CD14-positive monocyte (primary cell): ENCODE data around the gene KIF17. TPM values are rescaled to one million over a fixed set of nuclear protein-coding genes. Genes with fewer than 3 reads are reported as not detected.

Experiments used
- DNase-seq, 3 donors: peaks; one replicate each; pipeline ENCODE4 v3.0.0-alpha.2; 2011 to 2022
- H2AFZ ChIP-seq: 2 replicates; pipeline ENCODE4 v1.6.0; 2012; ENCODE audit warnings: mild to moderate bottlenecking, low read depth, low read length, inconsistent platforms; ENCODE audit not compliant: insufficient read depth, poor library complexity, severe bottlenecking
- H3K27ac ChIP-seq, 2 donors: 1 replicate in 1 of 2; 2 replicates in 1 of 2; pipeline ENCODE4 v1.5.1; 2012 to 2013; ENCODE audit warnings: low read length in 2 of 2, control low read depth in 1 of 2, inconsistent platforms in 1 of 2, low read depth in 1 of 2, mild to moderate bottlenecking in 1 of 2
- H3K27me3 ChIP-seq, 2 donors: one replicate each; pipeline versions ENCODE4 v1.6.0 to v1.6.1; 2011 to 2013; ENCODE audit warnings: low read length in 2 of 2; ENCODE audit not compliant: control insufficient read depth in 2 of 2, insufficient read depth in 2 of 2
- H3K36me3 ChIP-seq, 2 donors: replicated peaks in 1 of 2; 1 replicate in 1 of 2; 2 replicates in 1 of 2; pipeline versions ENCODE4 v1.5.1 to v1.6.1; 2012 to 2013; ENCODE audit warnings: low read length in 2 of 2, control low read depth in 1 of 2, inconsistent platforms in 1 of 2, mild to moderate bottlenecking in 1 of 2; ENCODE audit not compliant: insufficient read depth in 2 of 2, control insufficient read depth in 1 of 2
- H3K4me1 ChIP-seq, 2 donors: 1 replicate in 1 of 2; 2 replicates in 1 of 2; pipeline versions ENCODE4 v1.5.1 to v1.6.1; 2012 to 2013; ENCODE audit warnings: low read length in 2 of 2, control low read depth in 1 of 2, inconsistent platforms in 1 of 2, mild to moderate bottlenecking in 1 of 2, moderate library complexity in 1 of 2; ENCODE audit not compliant: insufficient read depth in 2 of 2, control insufficient read depth in 1 of 2
- H3K4me2 ChIP-seq: replicated peaks from 2 replicates; pipeline ENCODE3; 2012; ENCODE audit warnings: low read length, moderate library complexity, mild to moderate bottlenecking; ENCODE audit not compliant: poor library complexity, severe bottlenecking; ENCODE audit errors: extremely low read depth
- H3K4me3 ChIP-seq, 3 experiments: fragments of 200-600 bp in 1 of 3; sonication (generic) in 1 of 3; replicated peaks in 1 of 3; 1 replicate in 2 of 3; 2 replicates in 1 of 3; pipeline ENCODE4 v1.5.1; 2011 to 2013; ENCODE audit warnings: low read length in 3 of 3, mild to moderate bottlenecking in 3 of 3, control low read depth in 2 of 3, low read depth in 2 of 3, inconsistent platforms in 1 of 3, moderate library complexity in 1 of 3
- H3K79me2 ChIP-seq: 2 replicates; pipeline ENCODE4 v1.6.0; 2012; ENCODE audit warnings: mild to moderate bottlenecking, control low read depth, inconsistent platforms, low read length, moderate library complexity; ENCODE audit not compliant: insufficient read depth
- H3K9ac ChIP-seq: 2 replicates; pipeline ENCODE4 v1.6.0; 2017; ENCODE audit warnings: low read length, mild to moderate bottlenecking; ENCODE audit not compliant: insufficient read depth, poor library complexity, severe bottlenecking
- H3K9me3 ChIP-seq, 2 donors: replicated peaks in 1 of 2; 1 replicate in 1 of 2; 2 replicates in 1 of 2; pipeline versions ENCODE4 v1.5.1 to v1.6.1; 2012 to 2013; ENCODE audit warnings: low read length in 2 of 2, control low read depth in 1 of 2; ENCODE audit not compliant: control insufficient read depth in 1 of 2, insufficient read depth in 1 of 2
- H4K20me1 ChIP-seq: 2 replicates; pipeline ENCODE4 v1.6.0; 2012; ENCODE audit warnings: mild to moderate bottlenecking, low read length, control low read depth, moderate library complexity; ENCODE audit not compliant: insufficient read depth
- H3K27ac Mint-ChIP-seq, 7 donors: one replicate each; pipeline ENCODE4 v1.8.0; 2020; ENCODE audit warnings: mild to moderate bottlenecking in 7 of 7, mixed read lengths in 7 of 7, moderate library complexity in 6 of 7, inconsistent platforms in 2 of 7
- H3K27me3 Mint-ChIP-seq, 3 donors: one replicate each; pipeline ENCODE4 v1.8.0; 2021 to 2022; ENCODE audit warnings: low read depth in 3 of 3, mild to moderate bottlenecking in 3 of 3, mixed read lengths in 3 of 3, moderate library complexity in 3 of 3, inconsistent platforms in 1 of 3
- H3K36me3 Mint-ChIP-seq, 2 donors: one replicate each; pipeline ENCODE4 v1.8.0; 2020; ENCODE audit warnings: mixed read lengths in 2 of 2, inconsistent platforms in 1 of 2, mild to moderate bottlenecking in 1 of 2
- H3K4me1 Mint-ChIP-seq: one replicate; pipeline ENCODE4 v1.8.0; 2020; ENCODE audit warnings: mild to moderate bottlenecking, mixed read lengths
- H3K4me3 Mint-ChIP-seq, 2 donors: one replicate each; pipeline ENCODE4 v1.8.0; 2020; ENCODE audit warnings: mild to moderate bottlenecking in 2 of 2, mixed read lengths in 2 of 2, moderate library complexity in 1 of 2
- H3K9me3 Mint-ChIP-seq, 7 donors: one replicate each; pipeline ENCODE4 v1.8.0; 2020 to 2022; ENCODE audit warnings: mixed read lengths in 7 of 7, mild to moderate bottlenecking in 6 of 7, moderate library complexity in 6 of 7, inconsistent platforms in 2 of 7
- CTCF ChIP-seq: fragments of 200-600 bp; IDR thresholded peaks from one replicate; pipeline ENCODE4 v1.8.0; 2022; ENCODE audit warnings: antibody characterized with exemption, mild to moderate bottlenecking
- WGBS: methylation state at CpG from one replicate; pipeline ENCODE4 v1.1.5; 2013; ENCODE audit warnings: missing lambda C conversion rate; ENCODE audit not compliant: insufficient coverage; 5-methylcytosine and 5-hydroxymethylcytosine counted together
- intact Hi-C, 2 donors: fragments of 100-400 bp; cut with micrococcal nuclease; formaldehyde crosslinking; loops; one replicate each; pipeline versions ENCODE4 v1.15.0 to v1.15.1; 2023
- polyA plus RNA-seq, 3 donors: library from polyadenylated mRNA; depleted of rRNA in 1 of 3; unstranded in 2 of 3; stranded (reverse) in 1 of 3; fragments of 300-500 nt in 2 of 3; fragments of >200 nt in 1 of 3; fragmentation: Illumina TruSeq in 2 of 3; gene quantifications; 1 replicate in 2 of 3; 2 replicates in 1 of 3; pipeline ENCODE4 v1.2.3, GENCODE V29; 2012 to 2021

Gene KIF17
- polyA plus RNA-seq, 3 donors, result 0.16 TPM; not detected in 2

DNA sequence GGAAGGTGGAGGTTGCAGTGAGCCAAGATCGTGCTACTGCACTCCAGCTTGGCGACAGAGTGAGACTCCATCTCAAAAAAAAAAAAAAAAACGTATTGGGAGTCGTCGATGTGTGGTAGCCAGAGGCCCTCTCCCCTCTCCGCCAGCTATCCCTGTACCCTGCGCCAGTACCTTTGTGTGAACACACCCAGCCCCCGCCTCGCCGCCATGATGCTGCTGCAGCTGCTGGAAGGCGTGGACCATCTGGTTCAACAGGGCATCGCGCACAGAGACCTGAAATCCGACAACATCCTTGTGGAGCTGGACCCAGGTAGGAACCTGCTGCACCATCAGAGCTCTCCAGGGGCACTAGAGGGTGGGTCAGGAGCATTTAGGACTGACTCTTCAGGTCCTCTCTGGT, 72.4 kb downstream of the KIF17 start:
- Mint-ChIP-seq H3K4me3 (no peak overlapping the region), H3K9me3 (no peaks in the 10 kb centered on the region), H3K27ac (peak overlapping the region in 1 of 7 donors; percentile 12), H3K27me3 (peaks cover 0 to 3% (median 0%) of the 10 kb centered on the region in 3 donors), H3K36me3 (peaks cover 74 to 84% of the 10 kb centered on the region in 2 donors), H3K4me1 (no peaks in the 10 kb centered on the region)
- Histone ChIP-seq H3K27me3 (no peaks in the 10 kb centered on the region), H3K79me2 (no peaks in the 10 kb centered on the region), H3K9me3 (no peaks in the 10 kb centered on the region), H3K27ac (no peak overlapping the region), H3K4me3 (no peak overlapping the region), H3K36me3 (peaks cover 66 to 87% of the 10 kb centered on the region in 2 donors), H3K4me1 (no peaks in the 10 kb centered on the region), H3K4me2 (no peak overlapping the region), H3K9ac (no peak overlapping the region), H4K20me1 (peaks cover 17% of the 10 kb centered on the region), H2AFZ (no peak overlapping the region)
- 98% methylated on average over 7 of the region's 14 CpGs for WGBS
- no peak for DNase-seq
- intact Hi-C loops, result no loop called here
- TF ChIP-seq CTCF, result no peak

DNA sequence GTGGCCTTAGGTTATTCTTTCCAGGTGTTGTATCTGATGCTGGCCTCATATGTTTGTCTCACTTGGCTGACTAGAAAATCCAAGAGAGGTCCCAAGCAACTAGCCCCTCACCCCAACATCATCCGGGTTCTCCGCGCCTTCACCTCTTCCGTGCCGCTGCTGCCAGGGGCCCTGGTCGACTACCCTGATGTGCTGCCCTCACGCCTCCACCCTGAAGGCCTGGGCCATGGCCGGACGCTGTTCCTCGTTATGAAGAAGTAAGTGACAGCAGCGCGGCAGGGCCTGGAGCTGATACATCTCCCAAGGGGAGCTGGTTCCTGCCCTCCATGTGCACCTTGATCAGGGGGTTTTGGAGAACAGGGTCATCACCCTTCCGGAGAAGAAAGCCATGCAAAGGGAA, 73.4 kb downstream of the KIF17 start:
- H3K36me3 ChIP-seq, result peaks cover 62 to 86% of the 10 kb centered on the region in 2 donors
- peaks cover 24% of the 10 kb centered on the region for H4K20me1 ChIP-seq
- H3K27ac ChIP-seq, result no peak overlapping the region
- Mint-ChIP-seq H3K27me3 (peaks cover 0 to 3% (median 0%) of the 10 kb centered on the region in 3 donors), H3K36me3 (peaks cover 74 to 82% of the 10 kb centered on the region in 2 donors), H3K9me3 (no peaks in the 10 kb centered on the region), H3K4me1 (no peaks in the 10 kb centered on the region), H3K4me3 (no peak overlapping the region), H3K27ac (peak overlapping the region in 1 of 7 donors; percentile 26)
- no peak overlapping the region for H3K4me3 ChIP-seq
- intact Hi-C loops, result no loop called here
- no peak overlapping the region for H3K9ac ChIP-seq
- no peaks in the 10 kb centered on the region for H3K9me3 ChIP-seq
- H3K4me1 ChIP-seq, result no peaks in the 10 kb centered on the region
- no peak overlapping the region for H3K4me2 ChIP-seq
- DNase-seq, result no peak
- no peaks in the 10 kb centered on the region for H3K79me2 ChIP-seq
- H3K27me3 ChIP-seq, result no peaks in the 10 kb centered on the region
- WGBS, result 95% methylated on average over 10 of the region's 13 CpGs
- H2AFZ ChIP-seq, result no peak overlapping the region
- no peak for TF ChIP-seq CTCF
